AG10803 (cell line): ENCODE measurements around the gene UBASH3A.
"Not testable (repeated sequence)": the region's sequence is repeated elsewhere in the genome, so short reads cannot be mapped to it uniquely, and the experiment has no call there.

Experiments used
- DNase-seq: peaks from one replicate; pipeline ENCODE4 v3.0.0; 2010; ENCODE audit warnings: low read depth
- H3K4me3 ChIP-seq: 2 replicates; pipeline ENCODE4 v1.5.1; 2011; ENCODE audit warnings: mild to moderate bottlenecking, low read length, control low read depth
- TF ChIP-seq, protein P1 (sequence below): conservative IDR thresholded peaks from 2 replicates; pipeline ENCODE4 v1.5.1; 2011; ENCODE audit warnings: mild to moderate bottlenecking, low read length, control low read depth, inconsistent platforms

The UBASH3A gene

DNA sequence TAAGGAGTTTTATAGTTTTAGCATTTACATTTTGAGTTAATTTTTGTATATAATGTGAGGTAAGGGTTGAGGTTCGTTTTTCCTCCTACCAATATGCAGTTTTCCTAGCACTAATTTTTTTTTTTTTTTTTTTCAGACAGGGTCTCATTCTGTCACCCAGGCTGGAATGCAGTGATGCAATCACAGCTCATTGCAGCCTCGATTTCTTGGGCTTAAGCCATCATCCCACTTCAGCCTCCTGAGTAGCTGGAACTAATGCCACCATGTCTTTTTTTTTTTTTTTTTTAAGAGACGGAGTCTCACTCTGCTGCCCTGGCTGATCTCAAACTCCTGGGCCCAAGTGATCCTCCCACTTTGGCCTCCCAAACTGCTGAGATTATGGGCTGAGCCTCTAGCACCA is 2.5 kb upstream of the UBASH3A start:
- peak; percentile 12 for DNase-seq
- TF ChIP-seq, protein P1, sequence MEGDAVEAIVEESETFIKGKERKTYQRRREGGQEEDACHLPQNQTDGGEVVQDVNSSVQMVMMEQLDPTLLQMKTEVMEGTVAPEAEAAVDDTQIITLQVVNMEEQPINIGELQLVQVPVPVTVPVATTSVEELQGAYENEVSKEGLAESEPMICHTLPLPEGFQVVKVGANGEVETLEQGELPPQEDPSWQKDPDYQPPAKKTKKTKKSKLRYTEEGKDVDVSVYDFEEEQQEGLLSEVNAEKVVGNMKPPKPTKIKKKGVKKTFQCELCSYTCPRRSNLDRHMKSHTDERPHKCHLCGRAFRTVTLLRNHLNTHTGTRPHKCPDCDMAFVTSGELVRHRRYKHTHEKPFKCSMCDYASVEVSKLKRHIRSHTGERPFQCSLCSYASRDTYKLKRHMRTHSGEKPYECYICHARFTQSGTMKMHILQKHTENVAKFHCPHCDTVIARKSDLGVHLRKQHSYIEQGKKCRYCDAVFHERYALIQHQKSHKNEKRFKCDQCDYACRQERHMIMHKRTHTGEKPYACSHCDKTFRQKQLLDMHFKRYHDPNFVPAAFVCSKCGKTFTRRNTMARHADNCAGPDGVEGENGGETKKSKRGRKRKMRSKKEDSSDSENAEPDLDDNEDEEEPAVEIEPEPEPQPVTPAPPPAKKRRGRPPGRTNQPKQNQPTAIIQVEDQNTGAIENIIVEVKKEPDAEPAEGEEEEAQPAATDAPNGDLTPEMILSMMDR: no peak
- no peak overlapping the region for H3K4me3 ChIP-seq

DNA sequence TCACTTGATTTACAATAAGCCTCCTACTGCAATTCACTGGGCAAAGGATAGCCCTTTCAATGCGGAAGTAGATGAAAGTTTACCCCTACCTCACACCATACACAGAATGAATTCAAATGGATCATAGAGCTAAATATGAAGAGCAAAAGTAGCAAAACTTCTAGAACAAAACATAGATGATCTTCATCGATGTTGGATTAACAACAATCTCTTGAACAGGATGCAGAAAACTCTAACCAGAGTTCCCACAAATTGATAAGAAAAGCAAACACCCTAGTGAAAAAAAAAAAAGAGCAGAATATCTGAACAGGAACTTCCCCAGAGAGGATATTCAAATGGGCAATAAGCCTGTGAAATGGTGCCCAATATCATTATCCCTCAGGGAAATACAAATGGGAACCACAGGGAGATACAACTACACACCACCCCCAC is 1.9 kb upstream of the UBASH3A start:
- H3K4me3 ChIP-seq: no peak overlapping the region
- no peak for DNase-seq
- TF ChIP-seq, protein P1: no peak

DNA sequence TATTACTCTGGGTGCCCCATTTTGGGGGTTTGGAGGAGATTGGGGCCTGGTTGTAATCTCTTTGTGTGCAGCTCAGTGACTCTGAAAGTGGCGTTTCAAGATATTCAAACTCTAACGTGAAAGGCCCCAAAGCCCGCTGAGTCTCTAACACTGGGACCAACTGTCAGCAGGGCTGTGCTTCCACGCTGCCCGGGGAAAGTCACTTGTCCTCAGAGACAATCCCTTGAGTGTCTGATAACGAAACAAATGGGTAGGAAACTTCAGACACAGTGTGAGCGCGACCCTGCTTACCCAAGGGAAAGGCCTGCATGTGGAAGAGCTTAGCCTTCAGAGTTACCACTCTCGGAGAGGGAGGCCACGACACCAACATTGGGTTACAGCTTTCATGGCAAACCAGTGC is 837 bp downstream of the UBASH3A start:
- no peak overlapping the region for H3K4me3 ChIP-seq
- TF ChIP-seq, protein P1: no peak
- no peak for DNase-seq

DNA sequence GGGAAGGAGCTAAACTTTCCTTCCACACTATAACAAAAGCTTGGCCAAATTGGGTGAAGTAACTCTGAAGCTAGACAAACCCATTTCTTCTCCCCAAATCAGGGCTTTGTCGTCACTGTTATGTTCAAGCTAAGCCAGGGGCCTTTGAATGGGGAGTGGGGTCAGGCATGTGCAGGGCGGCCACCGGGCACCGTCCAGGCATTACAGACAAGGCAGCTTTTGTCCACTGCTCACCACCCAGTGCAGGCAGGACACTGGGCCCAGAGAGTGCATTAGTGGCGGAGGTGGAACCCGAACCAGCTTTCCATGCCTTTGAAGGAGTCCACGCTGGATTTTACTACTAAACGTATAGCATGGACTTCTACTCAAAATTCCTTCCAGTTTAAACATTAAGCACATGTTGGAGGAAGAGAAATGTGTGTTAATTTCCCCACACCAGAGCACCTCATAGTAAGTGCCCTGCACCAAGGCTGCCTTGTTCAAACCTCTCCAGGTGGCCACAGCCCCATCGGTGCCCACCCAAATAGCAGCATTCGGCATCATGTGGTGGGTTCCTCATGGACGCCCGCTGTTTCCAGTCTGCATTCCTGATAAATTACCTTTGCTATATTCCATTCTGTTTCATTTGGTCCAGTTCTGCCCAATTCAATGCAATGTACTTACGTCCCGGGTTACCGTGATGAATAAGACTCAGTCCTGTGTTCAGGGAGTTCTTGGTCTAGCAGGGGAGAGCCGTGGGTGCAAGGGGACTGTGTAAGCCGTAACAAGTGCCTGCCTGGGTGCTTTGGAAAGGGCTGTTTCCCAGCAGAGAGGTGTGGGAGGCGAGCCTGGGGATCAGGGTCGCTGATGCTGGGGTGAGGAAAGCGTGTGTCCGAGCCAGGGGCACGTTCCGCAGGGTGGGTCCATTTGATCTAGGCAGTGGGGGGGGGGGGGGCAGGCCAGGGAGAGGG is 1.6 kb downstream of the UBASH3A start:
- TF ChIP-seq, protein P1: no peak
- H3K4me3 ChIP-seq: no peak overlapping the region
- no peak for DNase-seq

DNA sequence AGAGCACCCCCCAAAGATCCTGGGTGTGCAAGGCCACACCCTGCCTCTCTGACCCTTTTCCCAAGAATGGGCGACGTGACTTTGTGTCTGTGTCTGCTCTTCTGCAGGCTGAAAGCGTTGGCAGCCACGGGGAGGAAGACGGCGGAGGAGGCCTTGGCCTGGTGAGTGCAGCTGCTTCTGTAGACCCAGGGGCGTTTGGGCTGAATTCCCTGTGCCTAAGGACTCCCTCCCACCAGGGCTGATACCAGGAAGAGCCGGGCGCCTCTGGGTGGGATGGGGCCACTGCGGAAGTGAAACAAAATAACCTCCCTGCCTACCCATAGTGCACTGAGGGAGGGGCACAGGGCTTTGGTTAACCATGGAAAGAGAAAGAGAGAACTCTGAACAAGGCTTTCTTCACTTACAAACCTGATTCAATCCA is 2.5 kb downstream of the UBASH3A start:
- no peak for DNase-seq
- TF ChIP-seq, protein P1: no peak
- no peak overlapping the region for H3K4me3 ChIP-seq

DNA sequence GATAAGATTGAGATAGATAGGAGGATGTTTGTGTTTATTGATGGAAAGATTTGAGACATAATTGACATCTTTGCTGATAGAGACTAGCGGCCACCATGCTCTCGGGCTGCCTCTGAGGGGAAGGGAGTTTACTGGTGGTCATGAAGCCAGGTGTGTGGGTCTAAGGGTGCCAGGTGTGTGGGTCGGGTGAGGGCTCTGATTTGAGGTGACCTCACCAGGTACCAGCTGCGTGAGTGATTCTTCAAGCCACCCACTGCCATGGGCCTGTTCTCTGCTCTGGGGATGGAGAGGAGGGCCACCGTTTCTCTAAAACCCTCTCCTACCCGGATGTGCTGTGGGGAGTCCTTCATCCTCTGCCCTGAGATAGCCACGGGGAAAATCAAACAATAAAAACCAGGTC is 3.2 kb downstream of the UBASH3A start:
- DNase-seq: no peak
- TF ChIP-seq, protein P1: no peak
- no peak overlapping the region for H3K4me3 ChIP-seq

DNA sequence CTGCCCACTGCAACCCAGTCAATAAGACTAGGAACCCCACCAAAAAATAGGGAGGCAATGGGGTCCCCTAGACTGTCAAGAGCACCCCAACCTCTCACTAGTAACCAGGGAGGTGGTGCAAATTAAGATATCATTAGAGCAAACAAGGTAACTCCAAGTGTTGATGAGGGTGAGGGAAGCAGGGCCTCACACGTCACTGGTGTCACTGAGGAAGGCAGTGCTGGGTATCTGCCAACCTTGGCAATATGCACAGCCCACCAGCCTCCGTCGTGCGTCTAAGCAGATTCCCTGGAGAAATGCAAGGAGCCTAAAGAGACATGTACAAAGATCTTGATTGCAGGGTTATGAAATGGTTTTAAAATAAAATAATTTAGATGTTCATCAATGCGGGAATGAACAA is 3.8 kb downstream of the UBASH3A start:
- H3K4me3 ChIP-seq: no peak overlapping the region
- DNase-seq: no peak
- TF ChIP-seq, protein P1: no peak

DNA sequence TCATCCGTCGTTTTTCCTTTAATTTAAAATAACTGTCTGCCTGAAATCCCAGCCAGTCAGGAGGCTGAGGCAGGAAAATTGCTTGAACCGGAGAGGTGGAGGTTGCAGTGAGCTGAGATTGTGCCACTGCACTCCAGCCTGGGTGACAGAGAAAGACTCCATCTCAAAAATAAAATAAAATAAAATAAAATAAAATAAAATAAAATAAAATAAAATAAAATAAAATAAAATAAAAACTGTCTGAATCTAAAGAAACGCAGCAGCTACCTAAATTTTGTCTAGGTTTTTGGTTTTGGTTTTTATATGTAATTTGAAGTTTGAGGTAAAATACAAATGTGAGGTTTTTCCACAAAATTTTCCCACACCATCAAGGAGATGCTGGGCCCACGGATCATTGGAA is 5.0 kb downstream of the UBASH3A start:
- not testable (repeated sequence) for DNase-seq, H3K4me3 ChIP-seq
